GM12873 (cell line): Measurements from ENCODE around the gene FNDC3A.

Experiments
- CTCF ChIP-seq: IDR thresholded peaks from 2 replicates; pipeline ENCODE4 v1.5.1; 2012; ENCODE audit warnings: low read depth, mild to moderate bottlenecking, moderate library complexity, low read length, control low read depth; ENCODE audit not compliant: insufficient read depth; ENCODE audit errors: missing control alignments

Gene FNDC3A

DNA sequence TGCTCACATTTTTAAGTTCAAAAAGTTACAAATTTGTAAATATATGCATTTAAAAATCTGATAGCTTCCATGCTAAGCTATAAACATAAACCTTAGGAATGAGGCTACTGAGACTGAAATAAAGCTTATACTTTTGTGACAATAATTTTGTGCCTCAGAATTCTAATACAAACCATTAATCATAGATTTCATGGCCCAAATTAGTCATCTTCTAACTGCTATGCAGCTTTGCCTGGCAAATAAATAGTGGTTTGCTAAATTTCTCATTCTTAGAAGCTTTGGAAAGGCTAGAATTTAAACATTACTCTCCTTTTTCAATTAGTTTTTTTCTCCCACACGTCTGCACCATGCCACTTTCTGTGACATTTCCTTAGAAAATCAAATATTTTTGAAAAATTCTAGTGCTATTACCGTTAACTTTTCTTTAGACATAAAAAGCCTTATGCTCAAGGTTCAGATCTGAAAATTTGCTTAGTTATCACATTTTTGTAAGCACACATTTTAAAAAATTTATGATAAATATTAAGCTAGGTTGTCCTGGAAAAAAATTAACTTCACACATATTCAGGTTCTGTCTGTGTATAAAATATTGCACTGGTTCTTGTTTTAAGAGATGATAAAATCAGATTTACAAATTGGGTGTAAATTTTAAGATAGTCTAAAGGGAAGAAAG, 46.9 kb downstream of the FNDC3A start:
- no peak for TF ChIP-seq CTCF

DNA sequence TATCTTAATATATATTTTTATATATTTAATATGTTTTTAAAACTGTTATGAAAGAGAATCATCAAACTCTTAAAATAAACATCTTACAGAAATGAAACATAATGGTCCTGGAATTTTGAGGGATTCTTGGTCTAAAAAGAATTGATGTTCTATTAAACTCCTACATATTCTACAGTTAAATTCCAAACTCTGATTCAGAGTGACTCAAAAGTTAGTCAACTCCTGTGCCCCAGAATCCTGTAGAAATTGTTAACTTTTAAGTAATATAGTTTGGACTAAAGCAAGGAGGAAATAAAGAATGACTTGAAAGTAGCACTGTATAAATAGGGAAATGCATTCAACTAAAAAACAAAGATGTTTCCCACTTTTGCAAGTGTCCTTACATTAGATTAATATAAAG, 47.7 kb downstream of the FNDC3A start:
- TF ChIP-seq CTCF: no peak

DNA sequence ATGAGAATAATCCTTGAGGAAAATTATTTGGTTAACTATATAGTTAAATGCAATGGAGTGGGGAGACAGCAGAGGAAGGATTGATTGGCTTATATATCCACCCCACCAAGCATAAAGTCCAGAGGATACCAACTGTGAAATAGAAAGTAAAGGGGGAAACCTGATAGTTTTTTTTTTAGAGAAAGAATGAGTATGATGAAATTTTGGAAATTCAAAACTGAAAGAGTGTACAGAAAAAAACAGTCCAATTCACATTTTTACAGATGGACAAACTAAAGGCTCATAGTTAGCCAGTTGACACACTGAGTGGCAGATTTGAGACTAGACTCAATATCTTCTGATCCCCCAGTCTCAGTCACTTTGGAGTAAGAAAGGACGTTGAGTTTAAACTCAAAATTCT, 51.1 kb downstream of the FNDC3A start:
- no peak for TF ChIP-seq CTCF

GRCh38 chr13:49029570-49029969, 53.9 kb downstream of the FNDC3A start:
- no peak for TF ChIP-seq CTCF

DNA sequence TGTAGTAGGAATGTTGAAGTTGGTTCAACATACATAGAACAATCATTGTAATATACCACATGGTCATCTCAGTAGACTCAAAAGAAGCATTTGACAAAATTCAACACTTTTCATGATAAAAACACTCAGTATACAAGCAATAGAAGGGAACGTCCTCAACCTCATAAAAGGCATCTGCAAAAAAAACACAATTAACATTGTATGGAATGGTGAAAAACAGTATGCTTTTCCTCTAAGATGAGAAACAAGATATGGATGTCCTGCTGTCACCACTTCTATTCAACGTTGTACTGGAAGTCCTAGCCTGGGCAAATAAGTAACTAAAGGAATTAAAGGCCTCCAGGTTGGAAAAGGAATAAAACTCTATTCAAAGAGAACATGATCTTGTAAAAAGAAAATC, 54.5 kb downstream of the FNDC3A start:
- TF ChIP-seq CTCF: no peak

DNA sequence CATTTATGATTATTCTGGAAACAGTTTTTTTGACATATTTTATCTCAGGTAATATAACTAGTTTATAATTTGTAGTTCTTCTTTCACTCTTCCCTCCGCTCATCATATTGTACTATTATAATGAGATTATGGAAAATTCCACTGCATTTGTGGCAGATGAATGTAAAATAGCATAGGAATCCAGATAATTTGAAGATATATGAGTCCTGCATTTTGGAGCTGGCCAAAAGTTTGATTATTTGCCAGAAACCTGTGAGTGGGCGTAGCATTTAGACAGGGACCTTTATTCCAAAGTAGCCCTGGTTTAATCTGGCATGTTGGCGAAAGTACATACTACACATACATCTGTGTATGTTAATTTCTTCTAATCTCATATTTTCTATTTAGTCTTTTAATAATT, 65.2 kb downstream of the FNDC3A start:
- no peak for TF ChIP-seq CTCF

DNA sequence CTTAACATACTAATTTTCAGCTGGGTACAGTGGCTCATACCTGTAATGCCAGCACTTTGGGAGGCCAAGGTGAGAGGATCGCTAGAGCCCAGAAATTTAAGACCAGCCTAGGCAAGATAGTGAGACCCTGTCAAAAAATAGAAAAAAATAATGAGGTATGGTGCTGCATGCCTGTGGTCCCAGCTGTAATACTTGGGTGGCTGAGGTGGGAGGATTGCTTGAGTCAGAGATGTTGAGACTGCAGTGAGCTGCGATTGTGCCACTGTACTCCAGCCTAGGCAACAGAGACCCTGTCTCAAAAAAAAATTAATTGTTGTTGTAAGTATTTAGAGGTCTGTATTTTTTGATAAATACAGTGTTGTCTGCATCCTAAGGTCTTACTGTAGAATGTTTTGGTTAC, 66.8 kb downstream of the FNDC3A start:
- no peak for TF ChIP-seq CTCF
